Measurements from ENCODE around the gene TRAPPC13. TPM values are rescaled to one million over a fixed set of nuclear protein-coding genes. Genes with fewer than 3 reads are reported as not detected.
A peak's percentile ranks its signal among the peaks of the same experiment; 100 is the strongest.

TRAPPC13 gene
- total RNA-seq, 6 experiments from 2014 or later: 6.7 to 14.3 (median 9.0) TPM

- ATAC-seq: no peak
- peaks cover 0 to 7% (median 0%) of the 10 kb centered on the region in 4 donors for H3K36me3 ChIP-seq
- WGBS (ENCODE audit: insufficient coverage, low coverage, low lambda C conversion rate, missing lambda C conversion rate): 93% methylated on average over 2 of the region's 2 CpGs
Observed at GRCh38 chr5:65646938-65647337, 22.1 kb downstream of the TRAPPC13 start.

DNA sequence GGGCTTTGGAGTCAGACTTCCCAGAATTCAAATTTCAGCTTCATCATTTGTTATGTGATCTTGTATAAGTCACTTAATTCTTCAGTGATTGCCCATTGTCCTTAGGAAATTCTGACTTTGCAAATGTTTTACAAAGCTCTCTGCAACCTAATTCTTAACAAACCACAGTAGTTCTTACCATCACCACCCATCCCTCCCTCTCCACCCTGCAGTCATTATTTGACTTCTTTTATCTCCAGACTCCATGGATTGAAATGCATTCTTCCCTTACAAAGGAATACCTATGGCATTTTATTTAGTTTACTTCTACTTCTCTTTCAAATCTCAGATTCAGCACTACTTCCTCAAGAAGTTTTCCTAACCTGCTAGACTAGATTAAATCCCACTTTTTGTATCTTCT lies 23.1 kb downstream of the TRAPPC13 start:
- Histone ChIP-seq H3K4me3 (no peak overlapping the region), H3K27ac (no peak overlapping the region), H3K27me3 (no peaks in the 10 kb centered on the region), H3K4me1 (no peaks in the 10 kb centered on the region), H3K9me3 (no peaks in the 10 kb centered on the region), H3K36me3 (peaks cover 0 to 7% (median 0%) of the 10 kb centered on the region in 4 donors)
- ATAC-seq (no peak), DNase-seq (no peak)
- no peak for TF ChIP-seq POLR2A (IDR thresholded peaks at IDR 0.05)
- TF ChIP-seq, protein P1, sequence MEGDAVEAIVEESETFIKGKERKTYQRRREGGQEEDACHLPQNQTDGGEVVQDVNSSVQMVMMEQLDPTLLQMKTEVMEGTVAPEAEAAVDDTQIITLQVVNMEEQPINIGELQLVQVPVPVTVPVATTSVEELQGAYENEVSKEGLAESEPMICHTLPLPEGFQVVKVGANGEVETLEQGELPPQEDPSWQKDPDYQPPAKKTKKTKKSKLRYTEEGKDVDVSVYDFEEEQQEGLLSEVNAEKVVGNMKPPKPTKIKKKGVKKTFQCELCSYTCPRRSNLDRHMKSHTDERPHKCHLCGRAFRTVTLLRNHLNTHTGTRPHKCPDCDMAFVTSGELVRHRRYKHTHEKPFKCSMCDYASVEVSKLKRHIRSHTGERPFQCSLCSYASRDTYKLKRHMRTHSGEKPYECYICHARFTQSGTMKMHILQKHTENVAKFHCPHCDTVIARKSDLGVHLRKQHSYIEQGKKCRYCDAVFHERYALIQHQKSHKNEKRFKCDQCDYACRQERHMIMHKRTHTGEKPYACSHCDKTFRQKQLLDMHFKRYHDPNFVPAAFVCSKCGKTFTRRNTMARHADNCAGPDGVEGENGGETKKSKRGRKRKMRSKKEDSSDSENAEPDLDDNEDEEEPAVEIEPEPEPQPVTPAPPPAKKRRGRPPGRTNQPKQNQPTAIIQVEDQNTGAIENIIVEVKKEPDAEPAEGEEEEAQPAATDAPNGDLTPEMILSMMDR (IDR thresholded peaks at IDR 0.05): no peak
- intact Hi-C loops (cut with DNase I): no loop called here

More at GRCh38 chr5:65646938-65647337, 22.1 kb downstream of the TRAPPC13 start:
- no peaks in the 10 kb centered on the region for H3K27me3 ChIP-seq
- no peak for DNase-seq
- intact Hi-C loops (cut with DNase I): no loop called here
- no peaks in the 10 kb centered on the region for H3K9me3 ChIP-seq
- no peak overlapping the region for H3K4me3 ChIP-seq
- no peak for TF ChIP-seq POLR2A (IDR thresholded peaks at IDR 0.05)
- TF ChIP-seq, protein P1 (IDR thresholded peaks at IDR 0.05): no peak
- no peaks in the 10 kb centered on the region for H3K4me1 ChIP-seq
- H3K27ac ChIP-seq: no peak overlapping the region

DNA sequence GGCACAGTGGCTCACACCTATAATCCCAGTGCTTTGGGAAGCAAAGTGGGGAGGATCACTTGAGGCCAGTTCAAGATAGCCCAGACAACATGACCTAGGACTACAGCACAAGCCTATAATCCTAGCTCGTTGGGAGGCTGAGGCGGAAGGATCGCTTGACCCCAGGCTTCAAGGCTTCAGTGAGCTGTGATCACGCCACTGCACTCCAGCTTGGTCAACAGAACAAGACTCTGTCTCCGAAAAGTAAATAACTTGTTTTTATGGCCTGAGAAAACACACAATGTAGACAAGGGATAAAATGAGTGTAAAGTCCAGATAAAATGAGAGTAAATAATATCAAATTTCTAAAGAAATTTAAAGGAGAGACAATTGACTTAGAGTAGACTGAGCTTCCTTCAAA lies 26.3 kb downstream of the TRAPPC13 start:
- ATAC-seq (no peak), DNase-seq (no peak)
- no peak for TF ChIP-seq POLR2A (IDR thresholded peaks at IDR 0.05)
- TF ChIP-seq, protein P1 (IDR thresholded peaks at IDR 0.05): no peak
- H3K4me3 ChIP-seq: no peak overlapping the region
- 77% methylated on average over 5 of the region's 5 CpGs for WGBS (ENCODE audit: insufficient coverage, low coverage, low lambda C conversion rate, missing lambda C conversion rate)
- intact Hi-C loops (cut with DNase I): no loop called here
- H3K27ac ChIP-seq: no peak overlapping the region
- H3K9me3 ChIP-seq: no peaks in the 10 kb centered on the region
- H3K4me1 ChIP-seq: no peaks in the 10 kb centered on the region
- H3K36me3 ChIP-seq: peaks cover 0 to 7% (median 0%) of the 10 kb centered on the region in 4 donors
- no peaks in the 10 kb centered on the region for H3K27me3 ChIP-seq

DNA sequence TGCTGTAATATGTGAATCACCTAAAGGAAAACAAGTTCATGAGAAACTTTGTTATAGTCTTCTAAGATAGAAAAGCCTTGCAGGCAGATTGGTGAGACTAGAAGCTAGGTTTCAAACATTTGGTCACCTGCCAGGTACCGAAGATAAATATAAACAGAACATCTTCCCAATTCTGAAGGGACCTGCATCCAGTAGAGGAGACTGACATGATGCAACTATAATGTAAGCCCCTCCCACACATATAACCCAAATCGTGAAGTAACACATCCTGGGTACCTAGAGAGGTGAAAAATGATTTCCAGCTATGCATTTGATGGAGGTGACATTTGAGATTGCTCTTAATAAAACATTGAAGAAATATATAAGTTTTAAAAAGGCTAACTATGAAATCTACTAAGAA lies 29.9 kb downstream of the TRAPPC13 start:
- 81% methylated on average over 2 of the region's 2 CpGs for WGBS (ENCODE audit: insufficient coverage, low coverage, low lambda C conversion rate, missing lambda C conversion rate)
- Histone ChIP-seq H3K4me1 (no peaks in the 10 kb centered on the region), H3K36me3 (peaks cover 0 to 7% (median 0%) of the 10 kb centered on the region in 4 donors), H3K4me3 (no peak overlapping the region), H3K27me3 (no peaks in the 10 kb centered on the region), H3K9me3 (no peaks in the 10 kb centered on the region), H3K27ac (no peak overlapping the region)
- TF ChIP-seq POLR2A (IDR thresholded peaks at IDR 0.05): no peak
- no peak for DNase-seq
- intact Hi-C loops (cut with DNase I): no loop called here
- no peak for ATAC-seq

DNA sequence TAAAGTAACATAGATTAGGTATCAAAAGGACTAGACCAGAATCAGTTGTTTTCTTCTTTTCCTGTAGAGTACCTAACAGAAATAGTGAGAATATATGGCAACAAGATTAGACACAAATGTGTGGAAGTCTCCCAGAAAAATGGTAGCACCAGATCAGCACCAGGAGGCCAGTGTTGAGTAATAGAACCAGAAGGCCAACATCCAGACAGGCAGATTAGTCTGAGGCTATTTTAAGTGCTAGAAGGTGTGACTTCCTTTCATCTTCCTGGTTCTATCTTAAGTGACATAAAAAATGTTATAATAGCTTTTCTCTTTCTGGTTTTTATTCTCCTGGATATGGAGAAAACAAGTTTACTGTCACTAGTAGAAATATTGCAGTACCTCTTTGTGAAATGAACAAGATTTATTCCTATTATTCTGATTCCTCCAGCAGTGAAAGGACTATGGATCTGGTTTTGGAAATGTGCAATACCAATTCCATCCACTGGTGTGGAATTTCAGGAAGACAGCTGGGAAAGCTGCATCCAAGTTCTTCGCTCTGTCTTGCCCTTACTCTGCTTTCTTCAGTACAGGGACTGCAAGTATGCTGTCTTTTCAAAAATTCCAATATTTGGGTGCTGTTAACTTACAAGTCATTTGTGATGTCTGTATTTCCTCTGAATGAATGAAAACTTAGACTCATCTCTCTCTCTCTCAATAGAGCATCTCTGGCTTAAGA lies 39.1 kb downstream of the TRAPPC13 start:
- ATAC-seq: no peak
- WGBS (ENCODE audit: insufficient coverage, low coverage, low lambda C conversion rate, missing lambda C conversion rate): 100% methylated on average over 1 of the region's 1 CpG
- Histone ChIP-seq H3K27me3 (no peaks in the 10 kb centered on the region), H3K36me3 (peaks cover 0 to 10% (median 0%) of the 10 kb centered on the region in 4 donors), H3K27ac (no peak overlapping the region), H3K4me1 (no peaks in the 10 kb centered on the region), H3K4me3 (no peak overlapping the region), H3K9me3 (no peaks in the 10 kb centered on the region)
- DNase-seq: no peak
- intact Hi-C loops (cut with DNase I): no loop called here
- TF ChIP-seq POLR2A (IDR thresholded peaks at IDR 0.05): no peak
- TF ChIP-seq, protein P1 (IDR thresholded peaks at IDR 0.05): peak; percentile 22 to 35 (median 30)

Data from right lobe of liver (tissue), 6 donors.